DOHH2 (cell line): ENCODE measurements around the gene HSPA1L.

Experiments
- CTCF ChIP-seq: fragments of 200-600 bp; sonication (generic); IDR thresholded peaks from one replicate; pipeline ENCODE4 v1.5.1; 2014; ENCODE audit warnings: antibody characterized with exemption, mild to moderate bottlenecking, low read depth, low read length; ENCODE audit not compliant: poor library complexity, severe bottlenecking
- EZH2phosphoT487 ChIP-seq: fragments of 200-600 bp; sonication (generic); IDR thresholded peaks from 2 replicates; pipeline ENCODE4 v1.6.1; 2017; ENCODE audit warnings: borderline replicate concordance, mild to moderate bottlenecking, antibody characterized with exemption, low read length, moderate library complexity, mixed read lengths

- TF ChIP-seq CTCF, result no peak
- TF ChIP-seq EZH2phosphoT487, result no peak
Observed at GRCh38 chr6:31762878-31763618, 52.0 kb downstream of the HSPA1L start.
